AG04450 (cell line): ENCODE results near the gene ABL1. TPM values are rescaled to one million over a fixed set of nuclear protein-coding genes. Genes with fewer than 3 reads are reported as not detected.

Experiments used
- CTCF ChIA-PET: fragments of 300-600, 350-600 bp; formaldehyde crosslinking; extraction: SDS; loops from one replicate; lab custom pipeline; 2022; ENCODE audit warnings: antibody characterized with exemption, inconsistent platforms; lab: Charles Lee
- POLR2A ChIA-PET: fragments of 350-600 bp; formaldehyde crosslinking; extraction: SDS; loops from one replicate; lab custom pipeline; 2021; ENCODE audit warnings: antibody characterized with exemption, inconsistent platforms; lab: Yijun Ruan, JAX
- DNase-seq: peaks from one replicate; pipeline ENCODE4 v3.0.0-alpha.2; 2011; ENCODE audit warnings: low read depth, low spot score
- H3K27ac ChIP-seq: one replicate; pipeline ENCODE4 v1.5.1; 2012; ENCODE audit warnings: low read depth, low read length, control low read depth
- H3K27me3 ChIP-seq: one replicate; pipeline ENCODE4 v1.6.0; 2012; ENCODE audit warnings: low read length; ENCODE audit not compliant: control insufficient read depth, insufficient read depth
- H3K4me3 ChIP-seq: 2 replicates; pipeline ENCODE4 v1.5.1; 2011; ENCODE audit warnings: mild to moderate bottlenecking, low read depth, low read length, control low read depth
- H3K9me3 ChIP-seq: 2 replicates; pipeline ENCODE4 v1.5.1; 2012; ENCODE audit warnings: low read length; ENCODE audit not compliant: control insufficient read depth, insufficient read depth
- CTCF ChIP-seq: IDR thresholded peaks from 2 replicates; pipeline ENCODE4 v1.5.1; 2011; ENCODE audit warnings: low read depth, low read length, control low read depth, inconsistent platforms
- polyA plus RNA-seq: library from polyadenylated mRNA; depleted of rRNA; stranded (reverse); fragments of >200 nt; gene quantifications from 2 replicates; pipeline ENCODE4 v1.2.3, GENCODE V29; 2011

ABL1 gene
- polyA plus RNA-seq, 1 experiment: 37.5 TPM

- Histone ChIP-seq H3K27me3 (peaks cover 14% of the 10 kb centered on the region), H3K27ac (no peak overlapping the region), H3K4me3 (no peak overlapping the region), H3K9me3 (no peaks in the 10 kb centered on the region; the same call in 1 of the 2 replicates)
- ChIA-PET CTCF (no interaction called here), POLR2A (interaction anchor here (0.6 kb wide), 1 partner anchor 23 kb away, joined by 6 read pairs; no protein-coding TSS in a partner anchor)
- DNase-seq: no peak
- TF ChIP-seq CTCF: no peak
Observed at GRCh38 chr9:130918101-130918825, 83.2 kb downstream of the ABL1 start.

- no peak for TF ChIP-seq CTCF
- CTCF ChIA-PET: no interaction called here
- Histone ChIP-seq H3K27ac (no peak overlapping the region), H3K9me3 (no peaks in the 10 kb centered on the region; the same call in 1 of the 2 replicates), H3K27me3 (peaks cover 14% of the 10 kb centered on the region), H3K4me3 (no peak overlapping the region)
- POLR2A ChIA-PET: no interaction called here
- no peak for DNase-seq
Observed at GRCh38 chr9:130918826-130919558, 83.9 kb downstream of the ABL1 start.

DNA sequence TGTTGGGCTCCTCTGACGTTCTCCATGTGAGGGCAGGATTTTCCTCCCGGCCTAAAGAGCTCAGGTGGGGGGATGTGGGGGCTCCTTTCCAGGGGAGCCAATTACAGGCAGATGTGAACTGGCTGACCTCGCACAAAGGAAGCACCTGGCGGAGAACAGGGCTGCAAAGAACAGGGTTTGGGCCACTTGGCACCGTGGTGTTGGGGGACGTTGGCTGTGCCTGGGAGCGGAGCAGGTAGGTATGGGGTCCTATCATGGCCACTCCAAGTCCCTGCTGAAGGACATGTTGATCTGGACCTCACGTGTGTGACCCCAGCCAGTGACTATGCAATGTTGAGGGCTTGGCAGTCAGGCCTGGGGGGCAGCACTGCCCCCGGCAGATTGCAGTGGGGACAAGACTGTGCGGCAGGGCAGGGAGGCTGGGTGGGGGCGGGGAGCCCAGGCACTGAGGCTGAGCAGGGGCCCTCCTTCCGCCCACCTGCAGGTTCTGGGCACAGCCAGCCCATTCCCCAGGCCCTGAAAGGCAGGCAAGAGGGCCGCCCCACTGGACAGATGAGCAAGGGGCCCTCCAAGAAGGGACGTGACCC, 84.6 kb downstream of the ABL1 start:
- no peak for DNase-seq
- Histone ChIP-seq H3K4me3 (no peak overlapping the region), H3K27me3 (peaks cover 14% of the 10 kb centered on the region), H3K27ac (no peak overlapping the region), H3K9me3 (no peaks in the 10 kb centered on the region; the same call in 1 of the 2 replicates)
- CTCF ChIA-PET: no interaction called here
- TF ChIP-seq CTCF: no peak
- POLR2A ChIA-PET: no interaction called here

DNA sequence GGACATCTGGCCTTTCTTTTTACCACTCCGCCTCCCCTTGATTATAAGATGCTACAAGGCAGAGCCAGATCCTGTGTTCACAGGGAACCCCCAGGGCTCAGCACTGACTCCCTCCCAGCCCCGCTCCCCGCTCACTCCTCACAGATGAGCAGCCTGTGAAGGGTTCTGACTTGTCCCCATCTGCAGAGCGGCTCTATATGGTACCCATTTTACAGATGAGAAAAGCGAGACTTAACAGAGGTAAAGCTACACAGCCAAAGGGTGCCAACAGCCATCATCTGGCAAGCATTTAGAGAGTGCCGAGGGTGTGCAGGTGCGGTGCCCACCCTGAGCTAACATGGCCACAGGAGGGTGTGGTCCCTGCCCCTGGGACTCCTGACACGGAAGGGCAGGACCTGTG, 85.2 kb downstream of the ABL1 start:
- POLR2A ChIA-PET: no interaction called here
- DNase-seq: no peak
- Histone ChIP-seq H3K27ac (no peak overlapping the region), H3K9me3 (no peaks in the 10 kb centered on the region; the same call in 1 of the 2 replicates), H3K4me3 (no peak overlapping the region), H3K27me3 (peaks cover 14% of the 10 kb centered on the region)
- no peak for TF ChIP-seq CTCF
- CTCF ChIA-PET: no interaction called here

DNA sequence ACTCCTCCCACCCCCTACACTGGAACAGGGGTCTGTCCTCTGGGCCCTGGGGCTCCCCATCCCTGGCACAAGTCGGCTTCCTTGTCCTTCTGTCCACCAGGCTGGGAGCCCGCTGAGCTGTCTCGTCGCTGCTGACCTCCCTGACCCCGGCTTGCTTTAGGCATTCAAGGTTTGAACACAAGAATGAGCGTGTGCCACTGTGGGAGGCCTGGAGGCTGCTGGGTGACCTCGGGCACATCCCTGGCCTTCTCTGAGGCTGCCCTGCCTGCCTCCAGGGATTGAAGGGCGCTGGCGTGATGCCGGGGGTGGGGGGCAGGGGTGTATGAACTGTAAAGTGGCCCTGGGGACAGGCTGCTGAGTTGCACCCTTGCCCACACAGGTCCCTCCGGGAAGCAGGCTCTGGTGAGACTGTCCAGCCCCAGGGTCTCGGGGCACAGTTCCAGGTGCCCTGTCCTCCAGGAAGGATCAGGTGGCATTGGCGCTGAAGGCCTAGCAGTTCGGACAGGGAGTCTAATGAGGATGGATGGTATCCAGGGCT, 85.8 kb downstream of the ABL1 start:
- ChIA-PET POLR2A (no interaction called here), CTCF (no interaction called here)
- DNase-seq: no peak
- H3K27me3 ChIP-seq: peaks cover 14% of the 10 kb centered on the region
- H3K4me3 ChIP-seq: no peak overlapping the region
- H3K9me3 ChIP-seq: no peaks in the 10 kb centered on the region; the same call in 1 of the 2 replicates
- no peak for TF ChIP-seq CTCF
- no peak overlapping the region for H3K27ac ChIP-seq
